CD4-positive, alpha-beta T cell treated with Interleukin-12 subunit alpha and Interleukin-12 subunit beta, for 1 hour (primary cell): ENCODE measurements around the gene BRF1.
A peak's percentile ranks its signal among the peaks of the same experiment; 100 is the strongest.

Source experiments
- DNase-seq: peaks from one replicate; pipeline ENCODE4 v3.0.0-alpha.2; 2020

BRF1 gene

GRCh38 chr14:105169776-105170655 lies 130.8 kb downstream of the BRF1 start:
- no peak for DNase-seq

GRCh38 chr14:105168979-105169507 lies 131.8 kb downstream of the BRF1 start:
- peak; percentile 42 for DNase-seq

- peak; percentile 58 for DNase-seq
Measured at GRCh38 chr14:105168496-105168978, 132.3 kb downstream of the BRF1 start, which contains the start of gene JAG2. TSS of gene JAG2 (minus strand) at chr14:105168776. CDS start at chr14:105168420, 356 bp downstream.

GRCh38 chr14:105168093-105168420 lies 132.7 kb downstream of the BRF1 start:
- no peak for DNase-seq

GRCh38 chr14:105167303-105168092 lies 133.3 kb downstream of the BRF1 start:
- no peak for DNase-seq

GRCh38 chr14:105166571-105167302 lies 134.1 kb downstream of the BRF1 start:
- DNase-seq = no peak

- DNase-seq = no peak
Measured at GRCh38 chr14:105165761-105166485, 134.9 kb downstream of the BRF1 start.

- no peak for DNase-seq
Measured at GRCh38 chr14:105165134-105165704, 135.6 kb downstream of the BRF1 start.

GRCh38 chr14:105163040-105163742 lies 137.6 kb downstream of the BRF1 start:
- no peak for DNase-seq

- no peak for DNase-seq
Measured at GRCh38 chr14:105162669-105162979, 138.2 kb downstream of the BRF1 start.

GRCh38 chr14:105161964-105162668 lies 138.7 kb downstream of the BRF1 start:
- peak; percentile 13 for DNase-seq

GRCh38 chr14:105161309-105161708 lies 139.5 kb downstream of the BRF1 start:
- DNase-seq = no peak

GRCh38 chr14:105160776-105161175 lies 140.0 kb downstream of the BRF1 start:
- DNase-seq = no peak

- no peak for DNase-seq
Measured at GRCh38 chr14:105159344-105159743, 141.5 kb downstream of the BRF1 start.
